ENCODE results near the gene HAND1.

The HAND1 gene

DNA sequence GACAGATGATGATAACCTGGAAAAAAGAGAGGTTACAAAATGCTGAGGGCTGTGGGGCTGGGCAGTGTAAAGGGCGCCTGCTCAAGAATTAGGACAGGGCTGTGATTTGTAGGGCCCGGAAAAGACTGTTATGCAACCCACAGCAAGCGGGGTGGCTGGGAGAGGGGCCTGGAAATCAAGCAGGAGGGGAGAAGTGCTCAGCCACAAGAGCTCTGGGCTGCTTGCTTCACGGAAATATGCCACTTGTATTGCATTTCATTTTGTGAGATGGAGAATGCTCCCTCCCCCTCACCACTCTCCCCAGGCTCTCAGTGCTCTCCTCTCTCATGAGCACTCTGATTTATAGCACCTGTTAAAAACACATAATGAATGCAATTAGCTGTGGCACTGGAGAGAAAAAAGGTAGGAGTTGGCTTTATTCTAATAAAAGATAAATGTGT is 8.4 kb upstream of the HAND1 start:
- no peak for DNase-seq (ENCODE audit: low spot score)
- TF ChIP-seq CTCF (IDR thresholded peaks at IDR 0.05; ENCODE audit: borderline replicate concordance, control extremely low read depth, extremely low read depth, insufficient read depth, missing control alignments): no peak
- in situ Hi-C loops (cut with MboI; ENCODE audit: low sequenced_read_pairs, unreplicated experiment): no loop called here

DNA sequence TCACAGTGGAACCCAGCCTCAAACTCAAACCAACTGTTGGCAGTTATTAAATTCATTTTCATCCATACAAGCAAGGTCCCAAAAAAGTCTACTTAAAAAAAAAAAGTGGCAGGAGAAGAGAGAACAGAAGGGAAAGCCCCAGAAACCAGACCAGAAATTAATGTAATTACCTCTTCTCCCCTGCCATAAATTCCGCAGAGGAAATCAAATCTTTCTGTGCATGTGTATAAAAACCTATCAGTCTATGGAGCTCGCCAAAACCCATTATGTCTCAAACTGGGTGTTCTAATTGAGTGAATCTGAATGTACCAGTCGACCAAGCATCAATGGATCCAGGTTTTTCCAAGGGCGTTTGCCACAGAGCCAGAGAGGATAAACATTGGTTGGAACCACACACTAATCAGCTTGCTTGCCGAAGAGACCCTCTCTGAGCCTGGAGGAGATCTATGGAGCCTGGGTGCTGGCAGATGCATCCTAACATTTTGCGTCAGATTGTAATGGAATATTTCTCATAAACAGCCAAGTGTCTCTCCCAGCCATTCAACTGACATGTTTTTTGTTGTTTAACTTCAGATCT is 7.9 kb upstream of the HAND1 start:
- TF ChIP-seq CTCF (IDR thresholded peaks at IDR 0.05; ENCODE audit: borderline replicate concordance, control extremely low read depth, extremely low read depth, insufficient read depth, missing control alignments): no peak
- in situ Hi-C loops (cut with MboI; ENCODE audit: low sequenced_read_pairs, unreplicated experiment): no loop called here
- no peak for DNase-seq (ENCODE audit: low spot score)

DNA sequence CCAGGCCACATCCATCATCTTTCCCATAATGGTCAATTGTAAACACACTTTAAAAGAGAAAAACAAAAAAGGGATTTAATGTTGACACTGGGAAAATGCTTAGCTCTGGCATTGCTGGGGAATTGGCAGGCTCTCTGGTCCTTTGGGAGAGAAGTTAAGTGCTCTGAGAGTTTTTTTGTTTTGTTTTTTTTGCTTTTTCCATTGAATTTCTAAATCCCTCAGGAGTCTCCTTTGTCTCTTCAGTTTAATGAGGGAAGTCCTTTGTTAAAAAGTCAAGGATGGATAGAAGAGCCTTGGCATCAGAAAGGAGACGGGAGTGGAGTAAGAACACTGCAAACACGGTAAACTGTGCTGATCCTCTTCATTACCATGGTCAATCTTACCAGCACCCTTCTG is 7.1 kb upstream of the HAND1 start:
- DNase-seq (ENCODE audit: low spot score): no peak
- no peak for TF ChIP-seq CTCF (IDR thresholded peaks at IDR 0.05; ENCODE audit: borderline replicate concordance, control extremely low read depth, extremely low read depth, insufficient read depth, missing control alignments)
- in situ Hi-C loops (cut with MboI; ENCODE audit: low sequenced_read_pairs, unreplicated experiment): no loop called here

- in situ Hi-C loops (cut with MboI; ENCODE audit: low sequenced_read_pairs, unreplicated experiment): no loop called here
- no peak for DNase-seq (ENCODE audit: low spot score)
- TF ChIP-seq CTCF (IDR thresholded peaks at IDR 0.05; ENCODE audit: borderline replicate concordance, control extremely low read depth, extremely low read depth, insufficient read depth, missing control alignments): no peak
Observed at GRCh38 chr5:154484393-154485095, 6.5 kb upstream of the HAND1 start.

DNA sequence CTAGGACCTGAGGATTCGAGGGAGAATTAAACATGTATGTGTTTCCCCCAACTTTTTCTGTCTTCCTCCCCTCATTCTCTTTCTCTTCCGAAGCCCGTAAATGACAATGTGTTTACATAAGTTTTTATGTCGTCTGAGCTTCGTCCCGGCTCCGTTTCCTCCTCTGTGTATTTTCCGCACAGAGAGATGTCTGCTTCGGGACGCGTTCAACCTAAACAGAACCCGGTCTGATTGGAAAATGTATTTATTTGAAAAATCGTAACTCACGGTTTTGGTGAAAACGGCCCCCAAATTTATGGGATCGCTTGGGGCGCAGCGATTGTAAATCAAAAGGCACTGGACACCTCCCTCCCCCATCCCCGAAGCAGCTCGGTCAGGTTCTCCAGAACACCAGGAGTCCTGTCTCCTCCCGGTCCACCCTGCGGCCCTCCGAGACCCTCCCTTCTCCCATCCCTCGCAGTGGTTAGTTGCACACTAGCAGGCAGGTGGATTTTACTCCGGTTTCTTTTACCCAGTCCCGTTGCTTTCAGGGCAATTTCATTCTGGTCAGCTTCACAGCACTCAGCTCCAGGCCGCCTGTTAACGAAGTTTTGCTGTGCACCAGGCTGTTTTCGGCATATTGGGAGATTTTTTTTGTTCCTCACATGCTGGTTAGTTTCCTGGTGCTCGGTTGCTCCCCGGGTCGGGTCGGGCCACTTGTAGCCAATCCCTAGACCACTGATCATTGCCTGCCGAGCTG is 5.8 kb upstream of the HAND1 start:
- no peak for TF ChIP-seq CTCF (IDR thresholded peaks at IDR 0.05; ENCODE audit: borderline replicate concordance, control extremely low read depth, extremely low read depth, insufficient read depth, missing control alignments)
- DNase-seq (ENCODE audit: low spot score): no peak
- in situ Hi-C loops (cut with MboI; ENCODE audit: low sequenced_read_pairs, unreplicated experiment): no loop called here

DNA sequence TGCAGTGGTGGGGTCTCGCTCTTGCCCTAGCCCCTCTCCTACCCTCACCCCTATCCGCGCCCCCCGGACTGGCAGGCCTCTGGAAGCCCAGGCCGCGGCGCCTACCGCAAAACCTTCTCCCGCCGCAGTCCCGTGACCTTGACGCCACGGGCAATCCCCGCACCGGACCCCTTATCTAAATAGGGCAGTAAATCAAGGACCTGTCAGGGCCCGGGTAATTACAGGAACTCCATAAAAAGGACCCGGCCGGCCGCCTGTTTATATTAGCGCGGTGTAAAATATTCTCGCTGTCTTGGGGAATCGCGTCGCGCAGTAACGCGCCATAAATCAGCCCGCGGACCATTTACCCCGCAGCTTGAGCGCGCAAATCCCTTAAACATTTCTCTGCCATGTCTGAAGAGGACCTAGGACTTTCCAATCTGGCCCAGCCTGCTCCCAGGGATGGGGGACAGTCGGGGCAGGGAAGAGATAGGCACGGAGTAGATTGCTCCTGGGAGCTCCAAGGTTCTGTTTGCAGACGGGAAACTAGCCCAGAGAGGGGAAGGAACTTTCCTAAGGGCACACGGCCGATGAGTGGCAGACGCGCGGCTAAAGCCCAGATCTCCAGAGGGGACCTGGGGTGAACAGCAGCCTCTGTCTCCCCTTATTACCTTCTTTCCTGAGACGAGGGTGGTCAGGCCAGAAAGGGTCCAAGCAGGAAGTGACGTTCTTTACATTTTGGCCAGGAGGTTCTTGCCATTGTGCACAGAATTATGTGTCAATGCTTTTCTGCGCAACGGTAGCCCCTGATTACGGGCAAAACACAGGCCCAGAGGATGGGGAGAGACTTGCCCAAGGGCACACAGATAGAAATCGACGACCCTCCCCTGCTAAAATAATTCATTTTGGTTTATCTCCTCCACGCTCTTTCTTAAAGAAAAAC is 4.8 kb upstream of the HAND1 start:
- in situ Hi-C loops (cut with MboI; ENCODE audit: low sequenced_read_pairs, unreplicated experiment): no loop called here
- DNase-seq (ENCODE audit: low spot score): no peak
- TF ChIP-seq CTCF (IDR thresholded peaks at IDR 0.05; ENCODE audit: borderline replicate concordance, control extremely low read depth, extremely low read depth, insufficient read depth, missing control alignments): no peak
